NCI-H146 (cell line): Measurements from ENCODE around the gene ORC5.

Source experiments
- DNase-seq: peaks from one replicate; lab custom pipeline; 2025; lab: John Stamatoyannopoulos, UW

The ORC5 gene

DNA sequence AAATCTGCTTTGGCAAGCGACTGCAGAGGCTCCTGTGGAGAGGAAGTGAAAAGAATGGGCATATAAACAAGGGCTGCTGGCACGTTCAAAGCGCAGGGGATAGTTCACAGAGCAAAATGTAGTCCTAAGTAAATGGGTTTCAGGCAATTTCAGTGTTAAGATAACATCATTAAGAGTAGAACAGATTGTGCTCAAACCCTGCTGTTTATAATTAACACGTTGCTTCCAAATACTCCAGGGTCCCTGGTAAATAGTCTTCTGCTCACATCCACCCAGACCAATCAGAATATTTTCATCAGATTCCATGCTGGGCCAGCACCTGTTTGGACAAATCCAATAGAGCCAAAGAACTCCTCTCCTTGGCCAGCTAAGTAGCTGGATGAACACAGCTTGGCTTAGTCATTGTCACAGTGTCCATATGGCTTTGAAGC, 81.4 kb downstream of the ORC5 start:
- peak; percentile 98 for DNase-seq

DNA sequence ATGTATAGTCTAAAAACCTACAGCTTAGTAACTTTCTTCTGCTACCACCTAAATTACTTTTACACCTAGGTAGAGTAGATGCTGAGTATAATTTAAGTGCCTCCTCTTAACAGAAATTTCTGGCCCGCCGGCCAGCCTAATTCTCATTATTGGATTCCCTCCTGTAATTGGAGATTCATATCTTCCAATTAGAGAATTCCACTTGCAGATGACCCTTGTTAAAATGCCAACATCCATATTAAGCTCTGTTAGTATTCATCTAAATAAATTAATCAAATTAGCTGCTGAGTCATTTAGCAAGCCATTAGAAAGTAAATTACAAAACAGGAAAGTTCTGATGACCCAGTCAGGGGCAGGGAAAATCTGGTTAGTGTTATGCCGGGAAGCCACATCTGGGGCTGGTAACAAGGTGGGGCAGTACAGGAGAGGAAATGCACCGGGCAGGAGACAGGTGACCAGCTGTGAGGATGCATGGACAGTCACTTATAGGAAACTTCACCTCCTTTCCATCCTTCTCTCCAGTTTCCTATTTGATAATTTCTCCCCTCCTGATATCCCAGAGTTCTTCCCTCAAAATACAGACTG, 82.8 kb downstream of the ORC5 start:
- peak; percentile 14 for DNase-seq

DNA sequence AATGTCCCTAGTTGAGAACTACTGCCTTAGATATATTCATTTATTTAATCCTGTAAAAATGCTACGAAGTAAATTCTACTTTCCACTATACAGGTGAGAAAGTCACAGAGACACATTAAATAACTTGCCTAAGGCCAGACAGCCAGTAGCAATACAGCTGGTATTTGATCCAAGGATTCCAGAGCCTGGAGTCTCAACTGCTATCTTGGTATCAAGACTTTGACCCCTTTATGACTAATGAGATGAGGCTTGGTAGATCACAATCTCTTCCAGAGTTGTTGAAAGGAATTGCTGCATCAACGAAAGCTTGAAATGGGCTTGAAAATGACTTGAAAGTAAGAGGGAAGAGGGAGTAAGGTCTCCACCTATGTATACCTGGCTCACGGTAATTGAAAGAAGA, 83.3 kb downstream of the ORC5 start:
- no peak for DNase-seq

GRCh38 chr7:104123786-104124185, 84.0 kb downstream of the ORC5 start:
- no peak for DNase-seq

GRCh38 chr7:104113788-104114187, 94.0 kb downstream of the ORC5 start:
- no peak for DNase-seq

- no peak for DNase-seq
Measured at GRCh38 chr7:104112623-104113022, 95.2 kb downstream of the ORC5 start.

- peak; percentile 49 for DNase-seq
Measured at GRCh38 chr7:104111271-104111670, 96.5 kb downstream of the ORC5 start.

DNA sequence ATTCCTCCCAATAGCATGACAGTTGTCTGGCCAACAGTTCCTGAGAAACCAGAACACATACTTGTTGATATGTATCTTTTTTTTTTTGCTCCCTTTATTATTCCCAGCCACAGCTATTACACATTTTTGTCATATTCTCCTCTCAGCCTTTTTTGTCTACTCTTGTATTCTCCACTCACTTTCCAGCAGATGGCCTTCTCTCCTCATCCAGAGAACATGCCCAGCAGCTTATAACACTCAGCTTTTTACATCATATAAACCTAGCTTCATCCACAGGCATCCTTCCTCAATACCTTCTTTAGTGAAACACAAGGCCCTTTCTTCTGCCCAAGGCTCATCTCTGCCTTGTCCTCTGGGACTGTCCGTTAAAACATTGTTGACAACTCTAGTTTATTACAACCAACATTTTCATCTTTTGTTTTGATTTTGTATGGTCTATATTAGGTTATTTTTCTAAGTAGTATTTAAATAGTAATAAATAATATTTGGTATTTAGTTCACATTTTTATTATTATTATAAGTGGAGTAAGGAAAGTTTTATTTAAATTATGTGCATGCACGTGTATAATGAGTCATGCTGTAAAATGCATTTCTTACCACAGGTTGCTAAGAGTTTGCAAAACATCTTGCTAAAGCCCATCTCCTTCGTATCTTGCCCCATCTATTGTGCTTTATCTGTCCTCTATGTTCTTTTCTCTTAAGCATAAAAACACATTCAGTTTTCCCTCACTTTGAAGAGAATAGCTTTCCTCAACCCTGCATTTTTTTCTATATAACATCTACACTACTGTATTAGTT, 101.5 kb downstream of the ORC5 start:
- DNase-seq = peak; percentile 67

GRCh38 chr7:104098890-104099289, 108.9 kb downstream of the ORC5 start:
- DNase-seq = no peak

DNA sequence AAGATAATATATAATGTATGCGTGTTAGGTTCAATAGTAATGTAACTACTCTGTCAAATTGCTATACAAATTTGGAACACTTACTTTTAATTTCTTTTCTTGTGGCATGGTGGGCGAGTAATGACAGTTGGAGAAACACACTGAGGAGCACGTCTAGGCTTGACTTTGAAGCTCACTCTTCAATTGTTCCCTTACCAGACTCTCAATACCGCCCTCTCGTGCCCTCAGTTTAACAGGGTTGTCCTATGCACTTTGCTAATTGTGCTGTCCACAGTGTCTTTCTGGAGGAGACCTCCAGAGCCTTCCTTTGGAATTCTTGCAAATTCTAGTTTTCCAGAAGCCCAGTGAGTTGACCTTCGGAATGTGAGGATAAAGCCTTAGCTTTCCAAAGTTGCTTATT, 111.1 kb downstream of the ORC5 start:
- DNase-seq = no peak

DNA sequence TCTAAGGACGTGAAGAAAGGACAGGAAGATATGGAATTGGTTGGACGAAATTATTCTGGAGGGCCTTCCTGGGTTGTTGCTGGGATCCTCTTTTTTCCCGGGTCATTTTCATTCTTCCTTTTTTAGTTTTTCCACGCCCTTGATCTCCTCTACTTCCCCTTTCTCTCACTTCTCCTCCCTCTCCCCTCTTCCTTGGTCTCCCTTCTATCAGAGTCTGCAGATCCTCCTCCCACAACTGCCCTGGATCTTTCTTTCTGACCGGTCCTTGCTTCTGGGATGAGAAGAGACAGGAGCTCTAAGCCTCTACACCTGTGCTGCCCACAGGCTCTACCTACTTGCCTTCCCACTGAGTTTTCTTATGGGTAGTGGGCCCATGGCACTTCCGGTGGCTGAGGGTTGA, 114.7 kb downstream of the ORC5 start:
- DNase-seq = no peak

GRCh38 chr7:104091242-104091641, 116.6 kb downstream of the ORC5 start:
- no peak for DNase-seq

DNA sequence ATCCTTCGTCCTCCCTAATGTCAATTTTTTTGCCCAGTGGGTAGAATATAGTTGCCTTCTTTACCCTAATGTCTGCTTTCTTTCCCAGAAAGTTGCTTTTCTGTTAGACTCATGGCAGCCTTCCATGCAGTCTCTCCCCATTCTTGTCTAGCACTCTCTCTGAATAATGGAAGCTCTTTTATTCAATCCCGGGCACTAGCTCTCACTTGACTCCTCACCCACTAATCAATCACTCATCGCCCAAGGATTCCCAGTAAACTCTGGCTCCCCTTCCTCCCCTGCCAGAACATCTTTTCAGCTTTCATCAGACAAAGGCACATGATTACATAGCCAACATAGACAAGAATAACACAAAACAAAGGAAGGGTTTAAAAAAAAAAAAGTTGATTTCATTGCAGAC, 118.2 kb downstream of the ORC5 start:
- DNase-seq = peak; percentile 75

GRCh38 chr7:104089061-104089460, 118.8 kb downstream of the ORC5 start:
- DNase-seq = no peak
